ENCODE results near the gene CNTN5.

The CNTN5 gene

GRCh38 chr11:99640671-99641070 lies 619.9 kb downstream of the CNTN5 start:
- no peak for DNase-seq

- no peak for DNase-seq
Measured at GRCh38 chr11:99645934-99646333, 625.2 kb downstream of the CNTN5 start.

GRCh38 chr11:99670067-99670676 lies 649.4 kb downstream of the CNTN5 start:
- no peak for DNase-seq

GRCh38 chr11:99671808-99672409 lies 651.2 kb downstream of the CNTN5 start:
- DNase-seq: peak; percentile 14

- DNase-seq: no peak
Measured at GRCh38 chr11:99676292-99676691, 655.5 kb downstream of the CNTN5 start.

- DNase-seq: no peak
Measured at GRCh38 chr11:99682171-99682570, 661.4 kb downstream of the CNTN5 start.

- no peak for DNase-seq
Measured at GRCh38 chr11:99682646-99683045, 661.9 kb downstream of the CNTN5 start.

- no peak for DNase-seq
Measured at GRCh38 chr11:99683933-99684332, 663.2 kb downstream of the CNTN5 start.

- DNase-seq: no peak
Measured at GRCh38 chr11:99686838-99687237, 666.1 kb downstream of the CNTN5 start.

GRCh38 chr11:99687320-99687719 lies 666.6 kb downstream of the CNTN5 start:
- DNase-seq: no peak

GRCh38 chr11:99693941-99694492 lies 673.3 kb downstream of the CNTN5 start:
- DNase-seq: no peak

GRCh38 chr11:99695106-99695505 lies 674.4 kb downstream of the CNTN5 start:
- DNase-seq: no peak

- DNase-seq: no peak
Measured at GRCh38 chr11:99706848-99707247, 686.1 kb downstream of the CNTN5 start.

GRCh38 chr11:99708928-99709672 lies 688.4 kb downstream of the CNTN5 start:
- no peak for DNase-seq

- DNase-seq: no peak
Measured at GRCh38 chr11:99716302-99716701, 695.6 kb downstream of the CNTN5 start.

- DNase-seq: no peak
Measured at GRCh38 chr11:99718291-99718690, 697.5 kb downstream of the CNTN5 start.

- no peak for DNase-seq
Measured at GRCh38 chr11:99739464-99740089, 718.8 kb downstream of the CNTN5 start.

GRCh38 chr11:99742501-99742900 lies 721.8 kb downstream of the CNTN5 start:
- no peak for DNase-seq

- DNase-seq: no peak
Measured at GRCh38 chr11:99759787-99760186, 739.0 kb downstream of the CNTN5 start.

- DNase-seq: no peak
Measured at GRCh38 chr11:99766811-99767210, 746.1 kb downstream of the CNTN5 start.

- no peak for DNase-seq
Measured at GRCh38 chr11:99773646-99774045, 752.9 kb downstream of the CNTN5 start.

GRCh38 chr11:99781074-99781473 lies 760.3 kb downstream of the CNTN5 start:
- DNase-seq: peak; percentile 79

GRCh38 chr11:99791354-99791753 lies 770.6 kb downstream of the CNTN5 start:
- no peak for DNase-seq

- DNase-seq: no peak
Measured at GRCh38 chr11:99795999-99796398, 775.2 kb downstream of the CNTN5 start.

All from MV-4-11 (cell line).